ENCODE measurements around the gene PPHLN1. TPM values are rescaled to one million over a fixed set of nuclear protein-coding genes. Genes with fewer than 3 reads are reported as not detected.

PPHLN1 gene
- total RNA-seq, 1 donor from 2014 or later = 1.7 TPM

GRCh38 chr12:42288544-42288943 is 37.4 kb upstream of the PPHLN1 start:
- no peaks in the 10 kb centered on the region for H3K4me1 ChIP-seq
- H3K4me3 ChIP-seq = no peak overlapping the region
- no peak for DNase-seq (ENCODE audit: low spot score in 2 of 2)
- no peaks in the 10 kb centered on the region for H3K36me3 ChIP-seq
- no peaks in the 10 kb centered on the region for H3K27me3 ChIP-seq
- intact Hi-C loops (cut with DNase I) = no loop called here
- no peaks in the 10 kb centered on the region for H3K9me3 ChIP-seq
- TF ChIP-seq, protein P1, sequence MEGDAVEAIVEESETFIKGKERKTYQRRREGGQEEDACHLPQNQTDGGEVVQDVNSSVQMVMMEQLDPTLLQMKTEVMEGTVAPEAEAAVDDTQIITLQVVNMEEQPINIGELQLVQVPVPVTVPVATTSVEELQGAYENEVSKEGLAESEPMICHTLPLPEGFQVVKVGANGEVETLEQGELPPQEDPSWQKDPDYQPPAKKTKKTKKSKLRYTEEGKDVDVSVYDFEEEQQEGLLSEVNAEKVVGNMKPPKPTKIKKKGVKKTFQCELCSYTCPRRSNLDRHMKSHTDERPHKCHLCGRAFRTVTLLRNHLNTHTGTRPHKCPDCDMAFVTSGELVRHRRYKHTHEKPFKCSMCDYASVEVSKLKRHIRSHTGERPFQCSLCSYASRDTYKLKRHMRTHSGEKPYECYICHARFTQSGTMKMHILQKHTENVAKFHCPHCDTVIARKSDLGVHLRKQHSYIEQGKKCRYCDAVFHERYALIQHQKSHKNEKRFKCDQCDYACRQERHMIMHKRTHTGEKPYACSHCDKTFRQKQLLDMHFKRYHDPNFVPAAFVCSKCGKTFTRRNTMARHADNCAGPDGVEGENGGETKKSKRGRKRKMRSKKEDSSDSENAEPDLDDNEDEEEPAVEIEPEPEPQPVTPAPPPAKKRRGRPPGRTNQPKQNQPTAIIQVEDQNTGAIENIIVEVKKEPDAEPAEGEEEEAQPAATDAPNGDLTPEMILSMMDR (IDR thresholded peaks at IDR 0.05) = no peak
- no peak overlapping the region for H3K27ac ChIP-seq

DNA sequence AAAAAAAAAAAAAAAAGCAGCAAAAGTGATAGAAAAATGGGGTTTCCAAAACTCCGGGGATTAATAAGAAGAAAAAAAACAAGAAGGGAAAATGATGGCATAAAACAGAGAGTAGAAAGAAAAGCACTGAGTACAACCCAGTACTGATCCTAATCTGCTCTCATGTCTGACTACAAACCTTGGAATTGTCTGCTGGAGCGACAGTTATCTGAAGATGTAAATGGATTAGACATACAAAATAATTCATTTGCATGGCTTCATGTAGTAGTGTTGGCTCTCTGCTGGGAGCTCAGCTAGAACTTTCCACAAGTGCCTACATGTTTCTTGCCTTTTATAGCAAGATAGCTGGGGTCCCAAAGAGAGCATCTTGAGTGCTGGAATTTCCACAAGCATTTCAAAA is 34.3 kb upstream of the PPHLN1 start:
- TF ChIP-seq, protein P1 (IDR thresholded peaks at IDR 0.05) = no peak
- intact Hi-C loops (cut with DNase I) = no loop called here
- no peaks in the 10 kb centered on the region for H3K27me3 ChIP-seq
- no peaks in the 10 kb centered on the region for H3K4me1 ChIP-seq
- DNase-seq (ENCODE audit: low spot score in 2 of 2) = no peak
- H3K9me3 ChIP-seq = no peaks in the 10 kb centered on the region
- H3K36me3 ChIP-seq = no peaks in the 10 kb centered on the region
- no peak overlapping the region for H3K4me3 ChIP-seq
- no peak overlapping the region for H3K27ac ChIP-seq

DNA sequence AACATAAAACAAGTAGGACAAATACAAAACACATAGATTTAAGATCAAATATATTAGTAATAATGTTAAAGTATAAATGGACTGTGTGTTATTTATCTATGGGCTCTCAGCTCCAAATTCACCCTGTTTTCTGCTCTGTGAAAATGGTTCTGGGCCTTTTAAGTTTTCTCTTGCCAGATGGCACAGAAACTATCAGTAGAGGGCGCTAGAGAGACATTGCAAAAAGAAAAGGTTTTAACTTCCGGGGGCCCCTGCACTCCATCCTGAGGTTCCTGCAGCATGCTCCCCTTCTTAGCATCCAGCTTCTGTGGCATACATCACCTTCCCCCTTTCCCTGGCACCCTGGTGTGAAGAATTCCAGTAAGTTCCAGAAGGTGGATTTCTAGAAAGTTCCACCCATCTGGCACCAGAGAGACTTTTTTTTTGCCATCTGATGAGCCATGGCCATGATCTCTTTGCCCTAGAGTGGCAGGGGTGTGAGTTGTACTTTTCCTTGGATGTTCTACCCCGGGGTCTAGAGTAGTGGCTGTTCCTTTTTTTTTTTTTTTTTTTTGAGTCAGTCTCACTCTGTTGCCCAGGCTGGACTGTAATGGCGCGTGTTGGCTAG is 29.4 kb upstream of the PPHLN1 start:
- no peak overlapping the region for H3K27ac ChIP-seq
- no peaks in the 10 kb centered on the region for H3K4me1 ChIP-seq
- no peaks in the 10 kb centered on the region for H3K27me3 ChIP-seq
- intact Hi-C loops (cut with DNase I) = no loop called here
- H3K4me3 ChIP-seq = no peak overlapping the region
- no peaks in the 10 kb centered on the region for H3K9me3 ChIP-seq
- no peaks in the 10 kb centered on the region for H3K36me3 ChIP-seq
- no peak for DNase-seq (ENCODE audit: low spot score in 2 of 2)
- TF ChIP-seq, protein P1 (IDR thresholded peaks at IDR 0.05) = no peak

DNA sequence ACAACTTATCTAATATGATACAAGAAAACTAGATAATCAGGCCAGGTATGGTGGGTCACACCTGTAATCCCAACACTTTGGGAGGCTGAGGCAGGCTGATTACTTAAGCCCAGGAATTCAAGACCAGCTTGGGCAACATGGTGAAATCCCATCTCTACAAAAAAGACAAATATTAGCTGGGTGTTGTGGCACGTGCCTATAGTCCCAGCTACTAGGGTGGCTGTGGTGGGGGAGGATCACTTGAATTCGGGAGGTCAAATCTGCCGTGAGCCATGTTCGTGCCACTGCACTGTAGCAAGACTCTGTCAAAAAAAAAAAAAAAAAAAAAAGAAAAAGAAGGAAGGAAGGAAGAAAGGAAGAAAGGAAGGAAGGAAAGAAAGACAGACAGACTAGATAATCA is 27.1 kb upstream of the PPHLN1 start:
- H3K27ac ChIP-seq = no peak overlapping the region
- intact Hi-C loops (cut with DNase I) = no loop called here
- no peaks in the 10 kb centered on the region for H3K9me3 ChIP-seq
- TF ChIP-seq, protein P1 (IDR thresholded peaks at IDR 0.05) = no peak
- no peak overlapping the region for H3K4me3 ChIP-seq
- no peaks in the 10 kb centered on the region for H3K27me3 ChIP-seq
- H3K4me1 ChIP-seq = no peaks in the 10 kb centered on the region
- DNase-seq (ENCODE audit: low spot score in 2 of 2) = no peak
- no peaks in the 10 kb centered on the region for H3K36me3 ChIP-seq

- no peak overlapping the region for H3K27ac ChIP-seq
- no peak for DNase-seq (ENCODE audit: low spot score in 2 of 2)
- intact Hi-C loops (cut with DNase I) = no loop called here
- H3K36me3 ChIP-seq = no peaks in the 10 kb centered on the region
- no peaks in the 10 kb centered on the region for H3K27me3 ChIP-seq
- H3K4me1 ChIP-seq = no peaks in the 10 kb centered on the region
- no peak overlapping the region for H3K4me3 ChIP-seq
- no peaks in the 10 kb centered on the region for H3K9me3 ChIP-seq
- TF ChIP-seq, protein P1 (IDR thresholded peaks at IDR 0.05) = no peak
Measured at GRCh38 chr12:42299392-42300308, 26.3 kb upstream of the PPHLN1 start.

Measured in ascending aorta (tissue), 2 donors.